Endothelial cell of umbilical vein (primary cell): Measurements from ENCODE around the gene STAC2. TPM values are rescaled to one million over a fixed set of nuclear protein-coding genes. Genes with fewer than 3 reads are reported as not detected.

ENCODE experiments used
- BruUV-seq: library from RNA; stranded (reverse); fragments of 400-500 nt; replicated peaks from 2 replicates; lab custom pipeline; 2021; lab: Mats Ljungman, UMichigan
- CTCF ChIA-PET: fragments of 300-600, 350-600 bp; sonication (Branson Sonifier 250); formaldehyde crosslinking; loops from one replicate; lab custom pipeline; 2021; ENCODE audit warnings: antibody characterized with exemption, inconsistent platforms; lab: Charles Lee
- POLR2A ChIA-PET: fragments of 300-600, 350-600 bp; sonication (Branson Sonifier 250); formaldehyde crosslinking; loops from one replicate; lab custom pipeline; 2021; ENCODE audit warnings: antibody characterized with exemption, inconsistent platforms; lab: Charles Lee
- DNase-seq: peaks from one replicate; pipeline ENCODE4 v3.0.0-alpha.2; 2011; ENCODE audit warnings: low read depth, low spot score
- FAIRE-seq: peaks from 2 replicates; lab custom pipeline; 2011; peaks lifted over from hg19 to GRCh38; lab: Jason Lieb, UNC
- H2AFZ ChIP-seq: 2 replicates; pipeline ENCODE4 v1.6.0; 2012; ENCODE audit warnings: low read depth, low read length, control low read depth, inconsistent platforms
- H3K27ac ChIP-seq: 2 replicates; pipeline ENCODE4 v1.5.1; 2011; ENCODE audit warnings: low read depth, mild to moderate bottlenecking, control low read depth, low read length, moderate library complexity; ENCODE audit not compliant: insufficient read depth
- H3K27me3 ChIP-seq, 2 experiments: 2 replicates each; pipeline versions ENCODE4 v1.6.0 to v1.6.1; 2011; ENCODE audit warnings: low read length in 2 of 2, mixed read lengths in 1 of 2; ENCODE audit not compliant: control insufficient read depth in 2 of 2, insufficient read depth in 2 of 2
- H3K36me3 ChIP-seq, 2 experiments: 2 replicates in 1 of 2; 3 replicates in 1 of 2; pipeline ENCODE4 v1.5.1; 2011; ENCODE audit warnings: low read length in 2 of 2, mild to moderate bottlenecking in 1 of 2, moderate library complexity in 1 of 2; ENCODE audit not compliant: control insufficient read depth in 2 of 2, insufficient read depth in 2 of 2; ENCODE audit errors: extremely low read depth in 1 of 2
- H3K4me1 ChIP-seq: 3 replicates; pipeline ENCODE4 v1.5.1; 2011; ENCODE audit warnings: mild to moderate bottlenecking, low read length; ENCODE audit not compliant: control insufficient read depth, insufficient read depth; ENCODE audit errors: extremely low read depth
- H3K4me2 ChIP-seq: 2 replicates; pipeline ENCODE4 v1.6.1; 2011; ENCODE audit warnings: low read length, control low read depth, mixed read lengths; ENCODE audit not compliant: insufficient read depth
- H3K4me3 ChIP-seq, 3 experiments: fragments of 200-600 bp in 1 of 3; sonication (generic), shearing (Covaris generic) in 1 of 3; replicated peaks in 1 of 3; 2 replicates each; pipeline ENCODE4 v1.5.1; 2011 to 2016; ENCODE audit warnings: control low read depth in 3 of 3, low read length in 3 of 3, mild to moderate bottlenecking in 2 of 3, inconsistent platforms in 1 of 3, low read depth in 1 of 3, moderate library complexity in 1 of 3; ENCODE audit not compliant: insufficient read depth in 1 of 3
- H3K79me2 ChIP-seq: 2 replicates; pipeline ENCODE4 v1.6.0; 2012; ENCODE audit warnings: low read length, inconsistent platforms; ENCODE audit not compliant: control insufficient read depth, insufficient read depth
- H3K9ac ChIP-seq: replicated peaks from 2 replicates; pipeline ENCODE3; 2011; ENCODE audit warnings: low read length, control low read depth; ENCODE audit not compliant: insufficient read depth; ENCODE audit errors: extremely low read depth
- H3K9me1 ChIP-seq: replicated peaks from 3 replicates; pipeline ENCODE4 v1.6.0; 2011; ENCODE audit warnings: mild to moderate bottlenecking, low read length; ENCODE audit not compliant: control insufficient read depth, insufficient read depth; ENCODE audit errors: extremely low read depth
- H3K9me3 ChIP-seq: replicated peaks from 2 replicates; pipeline ENCODE4 v1.5.1; 2012; ENCODE audit warnings: low read length, inconsistent platforms; ENCODE audit not compliant: control insufficient read depth, insufficient read depth
- H4K20me1 ChIP-seq: replicated peaks from 2 replicates; pipeline ENCODE3; 2011; ENCODE audit warnings: mild to moderate bottlenecking, low read length; ENCODE audit not compliant: control insufficient read depth, insufficient read depth; ENCODE audit errors: extremely low read depth
- EZH2 ChIP-seq: IDR thresholded peaks from 2 replicates; pipeline ENCODE4 v1.6.1; 2012; ENCODE audit warnings: borderline replicate concordance, low read depth, mild to moderate bottlenecking, moderate library complexity, low read length, inconsistent platforms; ENCODE audit not compliant: severe bottlenecking
- FOS ChIP-seq: IDR thresholded peaks from 2 replicates; pipeline ENCODE4 v1.6.1; 2011; ENCODE audit warnings: mild to moderate bottlenecking, low read length, moderate library complexity, borderline replicate concordance; ENCODE audit not compliant: insufficient read depth
- dilution Hi-C: fragments of 300-500 bp; cut with MboI; formaldehyde crosslinking; loops from one replicate; pipeline ENCODE4 v1.15.0; 2019; ENCODE audit warnings: low sequenced_read_pairs; ENCODE audit not compliant: extremely low pct_ligation_motif_present
- intact Hi-C: fragments of 100-400 bp; cut with micrococcal nuclease; formaldehyde crosslinking; loops from one replicate; pipeline ENCODE4 v1.10.0; 2022
- polyA plus RNA-seq, 4 experiments: library from polyadenylated mRNA; depleted of rRNA in 3 of 4; stranded (reverse) in 3 of 4; unstranded in 1 of 4; fragments of >200 nt; gene quantifications; 2 replicates each; pipeline versions ENCODE4 v1.2.1 to v1.2.3, GENCODE V29; 2011 to 2012; ENCODE audit warnings: missing spikeins in 1 of 4
- total RNA-seq: library from RNA; stranded (reverse); gene quantifications from 2 replicates; pipeline ENCODE4 v1.2.3, GENCODE V29; 2021

Gene STAC2
- total and polyA plus RNA-seq, 2 donors (not counting 3 experiments of a cell fraction or from before 2014, with no cell fraction given), result not detected

DNA sequence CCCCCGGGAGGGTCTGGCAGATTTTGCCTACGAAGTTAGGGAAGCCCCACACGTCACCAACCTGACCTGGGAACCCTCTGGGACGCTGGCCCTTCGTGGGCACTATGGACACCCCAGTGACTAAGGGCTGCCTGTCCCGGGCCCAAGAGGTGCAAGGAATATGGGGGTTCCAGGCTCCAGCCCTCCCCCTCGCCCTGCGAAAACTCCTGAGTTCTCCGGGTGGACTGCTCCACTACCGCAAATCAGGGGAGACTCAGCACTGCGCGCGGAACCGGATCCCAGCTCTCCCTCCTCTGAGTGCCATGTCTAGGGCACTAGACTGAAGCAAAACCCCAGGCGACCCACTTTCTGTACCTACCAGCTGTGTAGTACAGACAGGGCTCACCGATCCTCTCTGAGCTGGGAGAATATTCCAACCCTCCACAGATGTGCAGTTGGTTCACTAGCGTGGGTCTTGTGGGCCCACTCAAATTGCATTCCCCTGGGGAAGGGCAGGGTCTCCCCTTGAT, 59.9 kb downstream of the STAC2 start, which contains the start of gene ARL5C:
Gene ARL5C, minus strand, starts transcription at position 321 of the 509 bp plus-strand sequence. CDS start 401 bp downstream, outside the sequence.
- ChIA-PET POLR2A (interaction anchor here (0.6 kb wide), 1 partner anchor 186 kb away, joined by 3 read pairs; no protein-coding TSS in a partner anchor), CTCF (interaction anchor here (0.5 to 6.0 kb wide), 5 partner anchors 9 to 183 kb away, joined by 3 to 121 read pairs (median 39); partner anchors contain the start of gene PLXDC1)
- no peaks in the 10 kb centered on the region for H3K9me3 ChIP-seq
- no peak within 1 kb of the TSS for H3K27ac ChIP-seq
- intact Hi-C loops, result loop anchor here (2.0 kb wide), 1 partner anchor 67 kb away; no protein-coding TSS in a partner anchor
- FAIRE-seq, result no peak
- no peak for TF ChIP-seq EZH2
- H3K79me2 ChIP-seq, result no peaks in the 10 kb centered on the region
- no peaks in the 10 kb centered on the region for H3K36me3 ChIP-seq
- DNase-seq, result no peak
- peaks cover 5% of the 10 kb centered on the region for H3K4me1 ChIP-seq
- no peaks in the 10 kb centered on the region for H4K20me1 ChIP-seq
- peaks cover 27 to 28% of the 10 kb centered on the region in 2 experiments for H3K27me3 ChIP-seq
- no peaks in the 10 kb centered on the region for H3K9me1 ChIP-seq
- BruUV-seq, result no TSS peak
- peak within 1 kb of the TSS; percentile 74 for H3K4me2 ChIP-seq
- peak within 1 kb of the TSS; percentile 96 for H2AFZ ChIP-seq
- H3K9ac ChIP-seq, result peak within 1 kb of the TSS; percentile 0
- dilution Hi-C loops, result no loop called here
- peak within 1 kb of the TSS; percentile 2 to 54 (median 36) for H3K4me3 ChIP-seq

- ChIA-PET CTCF (interaction anchor here (0.5 to 6.0 kb wide), 32 partner anchors 9 to 403 kb away, joined by 3 to 121 read pairs (median 4); partner anchors contain the start of genes CDK12, PLXDC1, RPL19 and STAC2), POLR2A (interaction anchor here (0.5 to 1.0 kb wide), 2 partner anchors 41 to 322 kb away, joined by 3 to 4 read pairs; no protein-coding TSS in a partner anchor)
- DNase-seq, result no peak
- no peaks in the 10 kb centered on the region for H3K79me2 ChIP-seq
- peak overlapping the region; percentile 2 to 54 (median 36) for H3K4me3 ChIP-seq
- H4K20me1 ChIP-seq, result no peaks in the 10 kb centered on the region
- peaks cover 5% of the 10 kb centered on the region for H3K4me1 ChIP-seq
- no peaks in the 10 kb centered on the region for H3K36me3 ChIP-seq
- no TSS peak for BruUV-seq
- intact Hi-C loops, result loop anchor here (2.0 kb wide), 1 partner anchor 67 kb away; no protein-coding TSS in a partner anchor
- H3K27me3 ChIP-seq, result peaks cover 27 to 31% of the 10 kb centered on the region in 2 experiments
- H3K27ac ChIP-seq, result no peak overlapping the region
- no peaks in the 10 kb centered on the region for H3K9me1 ChIP-seq
- H3K4me2 ChIP-seq, result peak overlapping the region; percentile 74
- TF ChIP-seq FOS (no peak), EZH2 (peak; percentile 56)
- dilution Hi-C loops, result no loop called here
- H3K9ac ChIP-seq, result peak overlapping the region; percentile 0
- peak overlapping the region; percentile 96 for H2AFZ ChIP-seq
- no peak for FAIRE-seq
- no peaks in the 10 kb centered on the region for H3K9me3 ChIP-seq
Measured at GRCh38 chr17:39165178-39165840, 60.4 kb downstream of the STAC2 start.
